HG03097 (cell line): Measurements from ENCODE around the gene KRT8.
"Not testable (repeated sequence)": the region's sequence is repeated elsewhere in the genome, so short reads cannot be mapped to it uniquely, and the experiment has no call there.

ENCODE experiments used
- ATAC-seq: cut with Tn5 transposase; IDR thresholded peaks from one replicate; pipeline ENCODE4 v1.9.1; 2021; ENCODE audit not compliant: unreplicated experiment, low FRiP score

Gene KRT8

DNA sequence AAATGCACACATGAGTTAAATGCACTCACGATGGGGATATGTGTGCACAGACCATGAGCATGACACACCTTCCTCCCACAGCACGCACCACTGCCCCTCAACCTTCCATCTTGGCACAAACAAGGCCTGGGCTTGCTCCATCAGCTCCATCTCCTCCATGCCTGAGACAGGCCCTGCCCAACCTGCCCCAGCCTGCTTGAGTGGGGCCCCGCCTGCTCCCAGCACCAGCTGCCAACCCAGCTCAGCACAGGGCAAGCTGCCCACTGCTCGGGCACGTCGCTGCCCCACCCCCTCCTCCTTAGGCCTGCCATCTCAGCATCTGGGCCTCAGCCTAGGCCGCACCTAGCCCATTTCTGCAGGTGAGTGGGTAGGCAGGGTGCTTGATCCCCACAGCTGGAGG is 28.5 kb downstream of the KRT8 start:
- no peak for ATAC-seq

- no peak for ATAC-seq
These were observed 30.1 kb downstream of the KRT8 start for GRCh38 chr12:52874573-52875435.

DNA sequence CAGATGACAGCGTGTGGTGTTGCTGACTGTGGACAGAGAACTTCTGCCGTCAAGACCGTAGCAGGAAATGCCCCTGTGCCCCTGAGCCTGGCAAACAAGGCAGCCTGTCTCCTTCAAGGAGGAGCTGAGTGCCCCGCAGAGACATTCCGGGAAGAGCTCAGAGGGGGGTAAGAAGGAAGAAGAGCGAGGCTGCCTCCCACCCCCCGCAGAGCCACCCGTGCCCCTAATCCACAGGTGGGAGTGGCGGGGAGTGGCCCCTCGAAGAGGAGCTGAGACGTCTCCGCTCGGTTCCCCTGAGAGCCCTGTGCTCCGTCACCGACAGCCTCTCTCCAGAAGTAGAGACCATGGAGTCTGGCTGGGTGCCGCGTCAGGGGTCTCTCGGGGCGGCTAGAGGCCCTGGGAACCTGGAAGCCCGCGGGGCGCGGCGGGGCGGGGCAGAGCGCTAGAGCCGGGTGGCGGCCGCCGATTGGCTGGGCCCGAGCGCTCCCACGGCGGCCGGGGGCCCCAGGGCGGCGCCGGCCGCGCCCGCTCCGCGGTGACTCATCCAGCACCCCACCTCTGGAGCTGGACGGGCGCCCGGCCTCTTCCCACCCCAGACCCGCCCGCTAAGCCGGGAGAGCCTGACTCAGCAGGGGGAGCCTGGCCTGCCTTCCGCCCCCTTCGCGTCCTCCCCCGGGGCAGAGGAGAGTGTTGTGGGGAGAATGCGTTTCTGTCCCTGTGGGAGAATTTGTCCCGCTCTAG is 30.9 kb downstream of the KRT8 start:
- ATAC-seq, result no peak

DNA sequence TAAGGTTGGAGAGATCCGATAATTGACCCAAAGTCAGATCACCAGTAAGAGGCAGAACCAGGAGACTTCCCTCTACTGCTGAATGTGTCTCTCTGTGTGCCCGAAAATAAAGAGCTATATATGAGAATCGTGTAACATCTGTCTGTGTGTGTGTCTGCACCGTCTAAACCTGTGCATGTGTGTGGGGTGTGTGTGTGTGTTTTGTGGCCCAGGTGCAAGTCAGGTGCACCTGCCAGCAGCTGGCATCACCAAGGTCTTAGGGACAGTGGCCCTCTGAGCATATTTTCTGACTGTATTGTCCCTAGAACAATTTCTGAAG is 31.4 kb downstream of the KRT8 start:
- ATAC-seq, result no peak

DNA sequence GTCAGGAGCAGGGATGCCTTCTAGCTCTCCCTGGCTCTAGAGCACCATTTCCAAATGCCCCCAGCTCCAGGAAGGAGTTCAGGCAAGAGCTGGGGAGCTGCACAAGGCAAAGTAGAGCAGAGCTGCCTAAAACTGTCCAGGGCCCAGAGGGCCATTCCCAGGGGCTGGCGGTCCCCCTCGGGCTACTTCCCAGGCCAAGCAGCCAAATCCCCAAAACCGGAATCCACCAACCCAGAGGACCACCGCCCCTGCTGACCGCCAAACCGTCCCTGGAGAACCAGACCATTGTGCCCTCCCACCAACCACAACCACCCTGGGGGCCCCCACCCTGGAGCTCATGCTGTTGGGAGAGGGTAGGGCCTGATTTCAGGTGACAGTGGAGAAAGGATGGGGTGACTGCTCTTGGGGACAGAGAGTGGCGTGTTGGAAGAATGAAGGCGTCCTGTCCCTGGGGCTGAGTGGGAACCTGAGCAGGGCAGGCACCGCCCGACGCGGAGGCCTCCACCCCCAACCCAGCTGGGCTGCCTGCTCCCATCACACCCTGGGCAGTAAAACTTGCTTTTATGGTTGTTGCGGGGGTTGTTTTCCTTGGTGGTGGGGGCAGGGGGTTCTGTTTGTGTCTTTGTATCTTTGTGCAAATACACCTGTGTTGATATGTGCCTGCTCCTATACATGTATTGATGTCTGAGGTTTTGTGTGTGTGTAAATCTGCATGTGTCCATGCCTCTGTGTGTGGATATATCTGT is 32.1 kb downstream of the KRT8 start:
- ATAC-seq, result no peak

DNA sequence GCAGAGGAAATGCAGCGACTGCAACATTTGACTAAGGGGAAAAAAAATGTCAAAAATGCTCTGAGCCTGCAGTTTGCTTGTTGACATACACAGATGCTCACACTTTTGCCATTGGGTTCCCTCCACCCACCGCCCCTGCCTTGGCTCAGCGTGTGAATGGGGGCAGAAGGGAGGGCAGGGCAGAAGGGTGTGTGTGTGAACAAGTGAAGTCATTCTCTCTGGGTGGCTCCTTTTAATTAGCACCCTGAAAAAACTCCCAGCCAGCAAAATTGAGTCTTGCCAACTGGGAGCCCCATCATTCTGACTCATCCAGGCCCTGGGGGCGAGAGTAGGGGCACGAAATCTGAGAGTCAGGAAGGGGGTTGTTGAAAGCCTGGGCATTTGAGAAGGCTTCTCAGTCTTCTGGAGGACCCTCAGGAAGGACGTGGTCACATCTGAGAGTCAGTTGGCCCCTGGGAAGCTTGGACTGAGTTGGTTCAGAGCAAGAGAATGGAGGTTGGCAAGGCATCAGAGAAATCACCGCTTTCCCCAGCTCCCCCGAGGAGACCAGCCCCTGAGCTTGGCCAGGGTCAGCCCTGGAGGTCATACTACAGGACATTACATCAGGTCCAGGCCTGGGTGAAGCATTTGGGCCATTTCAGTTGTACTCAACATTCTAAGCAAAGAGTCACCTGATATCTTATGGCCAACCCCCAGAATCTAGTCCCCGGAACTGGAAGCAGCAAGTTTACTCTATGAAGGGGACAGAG is 33.4 kb downstream of the KRT8 start:
- no peak for ATAC-seq

DNA sequence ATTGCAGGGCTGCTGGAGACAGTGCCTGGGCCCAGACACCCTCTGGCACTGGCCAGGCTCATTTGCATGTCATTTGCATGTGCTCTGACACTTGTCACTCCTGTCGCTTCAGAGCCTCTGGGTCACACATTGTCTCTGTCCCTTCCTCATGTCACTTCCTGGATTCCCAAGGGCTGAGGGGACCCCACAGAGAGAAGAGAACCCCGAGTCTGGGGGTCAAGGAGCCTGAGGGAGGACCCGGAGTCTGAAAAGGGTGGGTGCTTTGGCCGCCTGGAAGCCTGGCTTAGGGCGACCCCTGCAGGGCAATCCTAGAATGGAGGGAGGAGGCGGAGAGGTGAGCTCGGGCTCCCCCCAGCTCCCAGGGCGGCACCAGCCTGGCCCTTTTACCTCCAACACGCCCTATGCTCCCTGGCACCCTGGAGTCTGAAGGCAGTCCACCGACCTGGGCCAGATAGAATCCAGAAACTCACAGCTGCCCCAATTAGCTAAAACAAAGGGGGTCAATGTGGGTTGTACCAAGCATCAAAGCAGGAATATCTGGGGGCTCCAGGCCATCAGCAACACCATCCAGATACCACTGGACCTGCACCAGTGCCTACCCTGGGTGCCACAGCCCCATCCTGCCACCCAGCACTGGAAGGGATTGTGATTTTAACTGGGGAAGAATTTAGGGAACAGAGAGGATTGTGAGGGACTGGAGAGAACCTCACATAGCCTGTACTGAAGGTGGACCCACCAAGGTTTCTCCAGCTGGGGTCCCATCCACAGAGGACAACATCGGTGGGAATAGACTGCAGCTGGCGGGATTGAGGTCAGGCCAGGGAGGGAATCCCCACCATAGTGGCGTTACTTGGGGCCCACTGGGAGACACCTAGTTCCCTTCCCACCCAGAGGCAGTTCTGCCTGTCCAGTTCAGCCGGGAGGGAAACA is 34.2 kb downstream of the KRT8 start:
- no peak for ATAC-seq

GRCh38 chr12:52867642-52868041 is 37.2 kb downstream of the KRT8 start:
- ATAC-seq, result no peak

GRCh38 chr12:52867152-52867551 is 37.7 kb downstream of the KRT8 start:
- no peak for ATAC-seq

DNA sequence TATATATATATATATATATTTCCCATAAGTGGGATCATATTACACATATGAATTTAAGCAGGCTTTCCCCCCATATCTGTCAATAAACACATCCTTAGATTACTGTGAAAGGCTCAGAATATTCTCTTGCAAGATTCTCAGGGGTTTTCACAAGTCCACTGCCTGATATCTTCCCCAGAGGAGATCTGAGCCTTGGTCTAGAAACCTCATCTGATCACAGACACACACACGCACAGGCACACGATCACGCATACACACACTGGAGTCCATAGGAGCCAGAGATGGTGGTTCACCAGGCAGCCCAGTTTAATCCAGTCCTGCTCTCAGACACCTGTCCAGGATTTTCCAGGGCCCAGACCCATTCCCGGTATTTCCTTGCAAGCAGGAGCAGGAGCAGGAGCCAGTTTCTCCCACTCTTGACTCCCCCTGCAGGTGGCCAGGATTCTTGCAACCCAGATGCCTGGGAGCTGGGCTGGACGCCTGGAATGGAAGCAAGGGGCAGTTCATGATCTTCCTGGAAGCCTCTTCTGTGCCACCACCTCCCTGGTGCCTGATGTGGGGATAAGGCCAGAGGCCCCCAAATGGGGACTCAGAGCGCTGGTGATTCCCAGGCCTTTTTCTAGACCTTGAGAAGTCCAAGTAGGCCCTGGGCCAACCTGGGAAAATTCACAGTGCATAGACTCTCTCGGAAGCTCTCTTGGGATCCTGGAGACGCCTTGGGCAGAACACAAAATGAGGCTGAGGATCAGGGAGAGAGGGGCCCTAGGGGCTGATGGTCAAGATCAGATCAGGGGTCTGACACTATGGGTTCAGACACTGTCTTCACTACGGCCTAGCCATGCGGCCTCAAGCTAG is 39.6 kb downstream of the KRT8 start:
- no peak for ATAC-seq

DNA sequence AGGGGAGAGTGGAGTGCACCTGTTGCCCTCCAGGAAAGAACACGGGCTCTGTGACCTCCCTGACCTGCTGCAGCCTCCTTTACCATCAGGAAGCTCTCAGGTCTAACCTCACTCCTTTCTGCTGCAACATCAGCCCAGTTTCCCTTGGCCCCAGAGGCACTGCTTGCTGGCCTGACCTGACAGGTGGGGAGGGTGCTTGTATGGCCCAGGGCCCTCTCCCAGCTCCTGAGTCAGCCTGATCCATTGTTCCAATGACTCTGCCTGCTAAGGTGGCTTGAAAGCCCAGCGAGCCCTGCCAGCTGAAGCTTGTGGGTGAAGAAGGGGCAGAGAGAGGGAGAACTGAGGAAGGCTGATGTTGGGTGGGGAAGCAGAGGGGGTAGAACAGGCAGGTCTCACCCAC is 42.9 kb downstream of the KRT8 start:
- no peak for ATAC-seq

DNA sequence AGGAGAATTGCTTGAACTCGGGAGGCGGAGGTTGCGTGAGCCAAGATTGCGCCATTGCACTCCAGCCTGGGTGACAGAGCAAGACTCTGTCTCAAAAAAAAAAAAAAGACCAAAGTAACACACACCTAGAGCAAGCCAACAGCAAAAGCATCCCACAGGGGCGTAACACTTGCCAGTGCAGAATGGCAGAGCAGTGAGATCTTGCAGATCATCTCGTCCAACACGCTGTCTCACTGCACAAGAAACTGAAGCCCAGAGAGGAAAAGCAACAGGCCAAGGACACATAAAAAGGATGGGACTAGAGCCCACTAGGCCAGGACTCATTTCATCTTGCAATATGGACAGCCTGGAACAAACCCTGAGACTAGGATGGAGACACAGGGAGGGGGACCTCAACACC is 43.4 kb downstream of the KRT8 start:
- no peak for ATAC-seq

DNA sequence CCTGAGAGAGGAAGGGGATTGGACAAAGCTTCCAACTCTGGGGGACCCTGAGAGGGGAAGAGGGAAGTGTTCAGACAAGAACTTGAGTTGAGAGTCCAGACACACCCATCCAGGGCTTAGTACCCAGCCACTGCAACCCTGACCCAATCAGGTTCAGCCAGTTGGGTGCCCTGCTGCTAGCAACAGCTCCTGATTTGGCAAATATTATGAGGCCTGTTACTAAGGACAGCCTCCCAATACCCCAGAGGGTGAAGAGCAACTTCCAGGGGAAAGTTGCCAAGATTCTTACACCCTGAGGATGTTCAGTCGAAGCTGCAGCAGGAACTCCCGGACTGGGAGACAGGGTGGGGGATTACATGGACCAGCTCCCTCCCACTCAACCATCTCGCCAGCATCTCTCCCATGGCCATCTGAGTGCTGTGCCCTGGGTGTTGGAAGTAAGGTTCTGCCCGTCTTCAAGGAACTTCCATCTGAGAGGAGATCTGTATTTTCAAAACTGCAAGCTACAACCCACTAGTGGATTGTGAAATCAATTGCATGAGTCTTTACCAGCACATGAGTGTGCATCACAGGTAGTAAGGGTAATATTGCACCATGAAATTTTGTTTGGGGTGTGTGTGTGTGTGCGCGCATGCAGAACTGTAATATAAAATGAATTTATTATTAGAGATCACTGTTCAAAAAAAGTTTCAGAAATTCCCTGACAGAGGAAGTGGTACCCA is 44.6 kb downstream of the KRT8 start:
- ATAC-seq, result no peak

DNA sequence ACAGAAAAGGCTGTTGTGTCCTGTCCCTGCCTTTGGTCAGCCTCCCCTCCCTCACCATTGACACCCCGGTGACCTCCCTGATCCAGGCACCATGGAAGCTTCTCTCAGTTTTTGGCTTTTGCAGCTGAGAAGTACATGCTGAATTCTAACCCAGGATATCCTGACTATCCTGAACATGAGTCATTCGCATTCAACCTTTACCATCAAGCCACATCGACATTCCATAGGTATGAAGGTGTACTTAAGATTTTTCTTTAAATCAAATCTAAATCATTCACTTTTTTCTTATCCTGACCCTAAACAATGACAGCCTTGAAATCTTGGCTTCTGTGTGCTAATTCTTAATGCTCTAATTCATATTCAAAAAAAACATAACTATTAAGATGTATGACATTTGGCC is 47.4 kb downstream of the KRT8 start:
- ATAC-seq, result no peak

DNA sequence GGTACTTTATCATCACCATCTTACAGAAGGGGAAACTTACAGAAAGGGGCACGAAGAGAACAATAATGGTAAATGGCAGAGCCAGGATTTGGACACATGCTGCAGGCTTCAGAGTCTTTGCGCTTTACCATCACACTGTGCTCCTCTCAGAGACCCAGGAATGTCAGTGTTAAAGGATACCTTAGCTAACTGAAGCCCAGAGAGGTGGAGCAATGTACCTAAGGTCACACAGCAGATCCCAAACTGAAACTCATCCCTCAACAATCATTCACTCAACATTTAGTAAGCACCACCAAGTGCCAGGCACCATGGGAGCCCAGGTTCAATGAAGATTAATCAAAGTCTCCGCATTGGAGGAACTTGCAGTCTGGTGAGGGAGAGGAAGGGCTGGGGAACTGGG is 48.1 kb downstream of the KRT8 start:
- no peak for ATAC-seq

DNA sequence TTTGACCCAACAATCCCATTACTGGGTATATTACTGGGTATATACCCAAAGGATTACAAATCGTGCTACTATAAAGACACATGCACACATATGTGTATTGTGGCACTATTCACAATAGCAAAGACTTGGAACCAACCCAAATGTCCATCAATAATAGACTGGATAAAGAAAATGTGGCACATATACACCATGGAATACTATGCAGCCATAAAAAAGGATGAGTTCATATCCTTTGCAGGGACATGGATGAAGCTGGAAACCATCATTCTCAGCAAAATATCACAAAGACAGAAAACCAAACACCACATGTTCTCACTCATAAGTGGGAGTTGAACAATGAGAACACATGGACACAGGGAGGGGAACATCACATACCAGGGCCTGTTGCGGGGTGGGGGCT is 48.8 kb downstream of the KRT8 start:
- not testable (repeated sequence) for ATAC-seq

- no peak for ATAC-seq
These were observed 53.1 kb downstream of the KRT8 start for GRCh38 chr12:52851787-52852186.

DNA sequence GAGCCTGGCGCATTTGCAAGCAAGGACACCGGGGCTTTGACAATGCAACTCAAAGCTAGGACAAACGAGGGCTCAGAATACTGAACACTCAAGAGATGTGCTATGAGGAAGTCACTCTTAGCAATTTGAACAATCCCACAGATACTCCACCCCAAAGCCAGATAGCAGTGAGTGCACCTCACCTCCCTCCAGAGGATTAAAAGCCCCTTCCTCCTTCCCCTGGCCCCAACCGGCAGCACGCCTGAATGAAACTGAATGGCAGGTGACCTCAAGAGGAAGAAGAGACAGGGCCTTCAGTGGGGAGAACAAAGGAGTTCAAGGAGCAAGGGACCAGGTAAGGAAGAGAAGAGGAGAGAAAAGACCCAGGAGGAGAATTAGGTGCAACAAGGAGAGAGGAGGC is 54.2 kb downstream of the KRT8 start:
- ATAC-seq, result no peak
